Measurements from ENCODE around the gene PTPN5.
"Not testable (repeated sequence)": the region's sequence is repeated elsewhere in the genome, so short reads cannot be mapped to it uniquely, and the experiment has no call there.

Gene PTPN5

GRCh38 chr11:18791207-18791968 lies at the start of gene PTPN5:
TSS of gene PTPN5 (minus strand) at chr11:18791798. CDS start at chr11:18771958, 19,840 bp downstream.
- DNase-seq (ENCODE audit: low read depth), result no peak

GRCh38 chr11:18836417-18836816 lies 44.8 kb upstream of the PTPN5 start:
- DNase-seq (ENCODE audit: low read depth), result no peak

- DNase-seq (ENCODE audit: low read depth), result no peak
Measured at GRCh38 chr11:18834754-18835466, 43.3 kb upstream of the PTPN5 start.

- not testable (repeated sequence) for DNase-seq (ENCODE audit: low read depth)
Measured at GRCh38 chr11:18820160-18820559, 28.6 kb upstream of the PTPN5 start.

- DNase-seq (ENCODE audit: low read depth), result no peak
Measured at GRCh38 chr11:18804199-18804999, 12.8 kb upstream of the PTPN5 start.

- peak; percentile 68 for DNase-seq (ENCODE audit: low read depth)
Measured at GRCh38 chr11:18802381-18803257, 11.0 kb upstream of the PTPN5 start.

GRCh38 chr11:18798799-18799469 lies 7.3 kb upstream of the PTPN5 start:
- no peak for DNase-seq (ENCODE audit: low read depth)

GRCh38 chr11:18794956-18795355 lies 3.4 kb upstream of the PTPN5 start:
- DNase-seq (ENCODE audit: low read depth), result no peak

GRCh38 chr11:18792827-18793226 lies 1.2 kb upstream of the PTPN5 start:
- DNase-seq (ENCODE audit: low read depth), result no peak

- DNase-seq (ENCODE audit: low read depth), result no peak
Measured at GRCh38 chr11:18791969-18792628, 501 bp upstream of the PTPN5 start.

GRCh38 chr11:18790883-18791206 lies 753 bp downstream of the PTPN5 start:
- DNase-seq (ENCODE audit: low read depth), result no peak

- DNase-seq (ENCODE audit: low read depth), result no peak
Measured at GRCh38 chr11:18789942-18790341, 1.7 kb downstream of the PTPN5 start.

- peak; percentile 63 for DNase-seq (ENCODE audit: low read depth)
Measured at GRCh38 chr11:18785411-18785810, 6.2 kb downstream of the PTPN5 start.

GRCh38 chr11:18780896-18781295 lies 10.7 kb downstream of the PTPN5 start:
- no peak for DNase-seq (ENCODE audit: low read depth)

GRCh38 chr11:18780329-18780728 lies 11.3 kb downstream of the PTPN5 start:
- DNase-seq (ENCODE audit: low read depth), result no peak

- no peak for DNase-seq (ENCODE audit: low read depth)
Measured at GRCh38 chr11:18778468-18778867, 13.1 kb downstream of the PTPN5 start.

GRCh38 chr11:18776324-18776723 lies 15.3 kb downstream of the PTPN5 start:
- no peak for DNase-seq (ENCODE audit: low read depth)

- peak; percentile 32 for DNase-seq (ENCODE audit: low read depth)
Measured at GRCh38 chr11:18775492-18776292, 15.9 kb downstream of the PTPN5 start.

- DNase-seq (ENCODE audit: low read depth), result no peak
Measured at GRCh38 chr11:18774801-18775200, 16.8 kb downstream of the PTPN5 start.

- no peak for DNase-seq (ENCODE audit: low read depth)
Measured at GRCh38 chr11:18773681-18774080, 17.9 kb downstream of the PTPN5 start.
